ENCODE results near the gene PLA2G2C.

PLA2G2C gene

DNA sequence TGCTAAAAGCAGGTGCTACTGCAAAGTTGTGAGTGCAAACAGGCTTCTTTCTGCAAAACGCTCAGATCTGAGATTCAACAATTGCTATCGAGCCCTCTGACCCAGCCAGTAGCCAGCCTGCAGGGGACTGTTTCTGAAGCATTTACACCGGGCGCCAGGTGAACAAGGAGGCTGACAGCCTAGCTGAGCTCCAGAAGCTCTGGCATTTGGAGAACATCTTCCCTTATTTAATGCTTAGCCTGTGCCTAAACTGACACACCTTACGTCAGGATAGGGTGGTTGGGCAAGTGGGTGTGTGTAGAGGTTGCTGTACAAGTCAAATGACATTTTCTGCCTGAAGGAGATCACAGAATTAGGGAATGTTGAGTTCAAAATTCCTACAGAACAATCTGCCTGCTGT, 15.8 kb upstream of the PLA2G2C start:
- H3K27me3 ChIP-seq (ENCODE audit: low read depth, low read length), result no peaks in the 10 kb centered on the region
- no peaks in the 10 kb centered on the region for H3K36me3 ChIP-seq (ENCODE audit: control insufficient read depth in 1 of 2, insufficient read depth in 2 of 2, low read length in 2 of 2)
- H3K4me3 ChIP-seq (ENCODE audit: low read depth in 1 of 2, low read length in 2 of 2), result no peak overlapping the region
- H3K27ac ChIP-seq (ENCODE audit: low read length), result no peak overlapping the region
- no peaks in the 10 kb centered on the region for H3K9me3 ChIP-seq (ENCODE audit: control insufficient read depth in 1 of 2, low read length in 2 of 2)
- no peaks in the 10 kb centered on the region for H3K4me1 ChIP-seq (ENCODE audit: control insufficient read depth in 1 of 2, insufficient read depth in 2 of 2, low read length in 2 of 2)

GRCh38 chr1:20200966-20201365, 14.6 kb upstream of the PLA2G2C start:
- Histone ChIP-seq H3K36me3 (ENCODE audit: control insufficient read depth in 1 of 2, insufficient read depth in 2 of 2, low read length in 2 of 2) (no peaks in the 10 kb centered on the region), H3K4me1 (ENCODE audit: control insufficient read depth in 1 of 2, insufficient read depth in 2 of 2, low read length in 2 of 2) (no peaks in the 10 kb centered on the region), H3K9me3 (ENCODE audit: control insufficient read depth in 1 of 2, low read length in 2 of 2) (no peaks in the 10 kb centered on the region), H3K27ac (ENCODE audit: low read length) (no peak overlapping the region), H3K4me3 (ENCODE audit: low read depth in 1 of 2, low read length in 2 of 2) (no peak overlapping the region), H3K27me3 (ENCODE audit: low read depth, low read length) (no peaks in the 10 kb centered on the region)

DNA sequence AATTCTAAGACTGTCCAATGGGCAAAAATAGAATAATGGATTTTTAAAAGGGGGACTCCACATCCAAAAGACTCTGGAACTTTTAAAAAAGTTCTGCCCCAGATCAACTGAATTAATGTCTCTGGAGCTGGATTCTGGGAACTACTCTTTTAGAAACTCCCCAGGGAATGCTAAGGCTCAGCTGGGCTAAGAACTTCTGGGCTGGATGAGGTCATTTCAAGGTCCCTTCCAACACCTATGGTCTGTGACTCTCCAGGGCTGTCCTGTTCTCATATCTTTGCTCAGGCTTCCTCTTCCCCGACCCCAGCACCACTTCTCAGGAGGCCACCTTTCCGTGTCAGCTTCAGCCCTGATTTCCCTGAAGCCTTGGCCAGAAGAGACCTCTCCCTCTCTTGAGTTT, 13.5 kb upstream of the PLA2G2C start:
- no peaks in the 10 kb centered on the region for H3K27me3 ChIP-seq (ENCODE audit: low read depth, low read length)

GRCh38 chr1:20199403-20199802, 13.1 kb upstream of the PLA2G2C start:
- no peaks in the 10 kb centered on the region for H3K9me3 ChIP-seq (ENCODE audit: control insufficient read depth in 1 of 2, low read length in 2 of 2)
- H3K36me3 ChIP-seq (ENCODE audit: control insufficient read depth in 1 of 2, insufficient read depth in 2 of 2, low read length in 2 of 2), result no peaks in the 10 kb centered on the region
- peaks cover 0 to 9% of the 10 kb centered on the region in 2 donors for H3K4me1 ChIP-seq (ENCODE audit: control insufficient read depth in 1 of 2, insufficient read depth in 2 of 2, low read length in 2 of 2)
- no peak overlapping the region for H3K4me3 ChIP-seq (ENCODE audit: low read depth in 1 of 2, low read length in 2 of 2)
- H3K27ac ChIP-seq (ENCODE audit: low read length), result no peak overlapping the region
- H3K27me3 ChIP-seq (ENCODE audit: low read depth, low read length), result no peaks in the 10 kb centered on the region

More for the DNA sequence above, 13.5 kb upstream of the PLA2G2C start:
- Histone ChIP-seq H3K27ac (ENCODE audit: low read length) (no peak overlapping the region), H3K9me3 (ENCODE audit: control insufficient read depth in 1 of 2, low read length in 2 of 2) (no peaks in the 10 kb centered on the region), H3K4me3 (ENCODE audit: low read depth in 1 of 2, low read length in 2 of 2) (no peak overlapping the region), H3K36me3 (ENCODE audit: control insufficient read depth in 1 of 2, insufficient read depth in 2 of 2, low read length in 2 of 2) (no peaks in the 10 kb centered on the region), H3K4me1 (ENCODE audit: control insufficient read depth in 1 of 2, insufficient read depth in 2 of 2, low read length in 2 of 2) (peaks cover 0 to 6% of the 10 kb centered on the region in 2 donors)

- H3K4me1 ChIP-seq (ENCODE audit: control insufficient read depth in 1 of 2, insufficient read depth in 2 of 2, low read length in 2 of 2), result peaks cover 0 to 12% of the 10 kb centered on the region in 2 donors
- H3K36me3 ChIP-seq (ENCODE audit: control insufficient read depth in 1 of 2, insufficient read depth in 2 of 2, low read length in 2 of 2), result no peaks in the 10 kb centered on the region
- no peaks in the 10 kb centered on the region for H3K27me3 ChIP-seq (ENCODE audit: low read depth, low read length)
- H3K4me3 ChIP-seq (ENCODE audit: low read depth in 1 of 2, low read length in 2 of 2), result no peak overlapping the region
- no peak overlapping the region for H3K27ac ChIP-seq (ENCODE audit: low read length)
- H3K9me3 ChIP-seq (ENCODE audit: control insufficient read depth in 1 of 2, low read length in 2 of 2), result no peaks in the 10 kb centered on the region
These were observed 12.6 kb upstream of the PLA2G2C start for GRCh38 chr1:20198918-20199317.

GRCh38 chr1:20198296-20198695, 12.0 kb upstream of the PLA2G2C start:
- no peaks in the 10 kb centered on the region for H3K36me3 ChIP-seq (ENCODE audit: control insufficient read depth in 1 of 2, insufficient read depth in 2 of 2, low read length in 2 of 2)
- H3K27ac ChIP-seq (ENCODE audit: low read length), result no peak overlapping the region
- H3K27me3 ChIP-seq (ENCODE audit: low read depth, low read length), result no peaks in the 10 kb centered on the region
- H3K4me3 ChIP-seq (ENCODE audit: low read depth in 1 of 2, low read length in 2 of 2), result no peak overlapping the region
- H3K4me1 ChIP-seq (ENCODE audit: control insufficient read depth in 1 of 2, insufficient read depth in 2 of 2, low read length in 2 of 2), result peaks cover 0 to 12% of the 10 kb centered on the region in 2 donors
- H3K9me3 ChIP-seq (ENCODE audit: control insufficient read depth in 1 of 2, low read length in 2 of 2), result no peaks in the 10 kb centered on the region

DNA sequence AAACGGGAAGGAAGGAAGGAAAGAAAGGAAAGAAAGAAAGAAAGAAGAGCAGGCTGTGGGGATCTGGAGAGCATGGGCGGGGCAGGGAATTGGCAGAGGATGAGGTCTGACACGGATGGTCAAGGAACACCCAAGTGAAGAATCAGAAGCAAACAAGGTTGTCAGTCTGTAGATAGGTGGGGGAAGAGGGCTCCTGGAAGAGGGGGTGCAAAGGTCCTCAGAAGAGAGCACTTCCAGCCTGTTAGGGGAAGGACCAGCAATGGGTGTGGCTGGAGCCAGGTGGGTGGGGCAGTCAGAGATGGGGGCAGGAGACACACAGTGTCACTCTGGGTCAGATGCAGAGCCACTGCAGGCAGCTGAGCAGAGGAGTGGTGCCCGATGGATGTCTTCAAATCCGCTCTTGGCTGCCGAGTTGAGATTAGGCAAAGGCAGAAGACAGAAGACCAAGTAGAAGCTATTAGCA, 11.0 kb upstream of the PLA2G2C start:
- no peak overlapping the region for H3K27ac ChIP-seq (ENCODE audit: low read length)
- H3K27me3 ChIP-seq (ENCODE audit: low read depth, low read length), result no peaks in the 10 kb centered on the region
- no peaks in the 10 kb centered on the region for H3K36me3 ChIP-seq (ENCODE audit: control insufficient read depth in 1 of 2, insufficient read depth in 2 of 2, low read length in 2 of 2)
- peaks cover 0 to 12% of the 10 kb centered on the region in 2 donors for H3K4me1 ChIP-seq (ENCODE audit: control insufficient read depth in 1 of 2, insufficient read depth in 2 of 2, low read length in 2 of 2)
- H3K9me3 ChIP-seq (ENCODE audit: control insufficient read depth in 1 of 2, low read length in 2 of 2), result no peaks in the 10 kb centered on the region
- no peak overlapping the region for H3K4me3 ChIP-seq (ENCODE audit: low read depth in 1 of 2, low read length in 2 of 2)

DNA sequence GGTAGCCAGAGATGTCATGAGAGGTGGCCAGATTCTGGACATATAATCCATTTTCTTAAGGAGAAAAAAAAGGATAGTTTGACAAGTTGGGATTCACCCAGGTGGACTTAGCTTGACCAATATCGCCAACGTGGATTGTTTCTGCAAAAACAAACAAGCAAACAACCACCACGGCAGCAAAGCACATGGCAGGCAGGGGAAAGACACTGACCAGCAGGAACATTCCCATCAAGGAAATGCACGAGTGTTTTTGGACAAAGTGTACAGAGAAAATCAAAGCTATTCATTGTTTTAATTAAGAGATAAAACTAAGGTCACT, 9.1 kb upstream of the PLA2G2C start:
- Histone ChIP-seq H3K36me3 (ENCODE audit: control insufficient read depth in 1 of 2, insufficient read depth in 2 of 2, low read length in 2 of 2) (peaks cover 0 to 6% of the 10 kb centered on the region in 2 donors), H3K4me1 (ENCODE audit: control insufficient read depth in 1 of 2, insufficient read depth in 2 of 2, low read length in 2 of 2) (peaks cover 3 to 12% of the 10 kb centered on the region in 2 donors), H3K4me3 (ENCODE audit: low read depth in 1 of 2, low read length in 2 of 2) (no peak overlapping the region), H3K27me3 (ENCODE audit: low read depth, low read length) (no peaks in the 10 kb centered on the region), H3K27ac (ENCODE audit: low read length) (no peak overlapping the region), H3K9me3 (ENCODE audit: control insufficient read depth in 1 of 2, low read length in 2 of 2) (no peaks in the 10 kb centered on the region)

DNA sequence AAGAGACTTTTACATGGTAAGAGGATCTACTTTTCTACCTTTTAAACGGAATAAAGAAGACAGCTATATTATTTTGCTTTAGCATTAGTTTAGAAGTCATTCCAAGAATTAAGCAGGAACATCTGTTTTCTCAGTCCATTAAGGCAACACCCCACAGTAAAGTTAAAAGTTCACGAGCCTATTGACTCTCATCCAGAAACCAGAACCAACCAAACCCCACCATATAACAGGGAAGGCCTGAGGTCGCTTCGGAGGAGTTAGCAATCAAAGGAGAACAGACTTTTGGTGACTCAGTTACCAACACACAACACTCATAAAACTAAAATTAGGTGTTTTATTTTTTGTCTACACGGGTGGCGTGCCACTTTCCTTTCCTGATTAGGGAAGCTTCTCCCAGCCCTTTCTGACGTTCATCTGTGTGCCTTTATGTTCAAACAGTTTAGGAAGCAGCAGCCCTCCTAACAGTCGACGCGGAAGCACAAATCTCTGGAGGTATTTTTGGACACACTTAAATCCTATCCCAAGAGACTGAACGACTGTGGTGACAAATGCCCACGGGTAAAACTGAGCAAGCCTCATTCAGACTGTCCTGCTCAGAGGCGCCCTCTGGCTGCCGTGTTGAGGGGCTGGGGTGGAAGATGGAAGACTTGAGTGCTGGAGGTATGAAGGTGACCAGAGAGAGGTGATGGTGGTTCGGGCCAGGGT, 8.6 kb upstream of the PLA2G2C start:
- Histone ChIP-seq H3K27ac (ENCODE audit: low read length) (no peak overlapping the region), H3K4me1 (ENCODE audit: control insufficient read depth in 1 of 2, insufficient read depth in 2 of 2, low read length in 2 of 2) (peaks cover 3 to 12% of the 10 kb centered on the region in 2 donors), H3K9me3 (ENCODE audit: control insufficient read depth in 1 of 2, low read length in 2 of 2) (no peaks in the 10 kb centered on the region), H3K36me3 (ENCODE audit: control insufficient read depth in 1 of 2, insufficient read depth in 2 of 2, low read length in 2 of 2) (peaks cover 0 to 6% of the 10 kb centered on the region in 2 donors), H3K27me3 (ENCODE audit: low read depth, low read length) (no peaks in the 10 kb centered on the region), H3K4me3 (ENCODE audit: low read depth in 1 of 2, low read length in 2 of 2) (no peak overlapping the region)

GRCh38 chr1:20194224-20194623, 7.9 kb upstream of the PLA2G2C start:
- H3K27ac ChIP-seq (ENCODE audit: low read length), result no peak overlapping the region
- peaks cover 6 to 12% of the 10 kb centered on the region in 2 donors for H3K4me1 ChIP-seq (ENCODE audit: control insufficient read depth in 1 of 2, insufficient read depth in 2 of 2, low read length in 2 of 2)

DNA sequence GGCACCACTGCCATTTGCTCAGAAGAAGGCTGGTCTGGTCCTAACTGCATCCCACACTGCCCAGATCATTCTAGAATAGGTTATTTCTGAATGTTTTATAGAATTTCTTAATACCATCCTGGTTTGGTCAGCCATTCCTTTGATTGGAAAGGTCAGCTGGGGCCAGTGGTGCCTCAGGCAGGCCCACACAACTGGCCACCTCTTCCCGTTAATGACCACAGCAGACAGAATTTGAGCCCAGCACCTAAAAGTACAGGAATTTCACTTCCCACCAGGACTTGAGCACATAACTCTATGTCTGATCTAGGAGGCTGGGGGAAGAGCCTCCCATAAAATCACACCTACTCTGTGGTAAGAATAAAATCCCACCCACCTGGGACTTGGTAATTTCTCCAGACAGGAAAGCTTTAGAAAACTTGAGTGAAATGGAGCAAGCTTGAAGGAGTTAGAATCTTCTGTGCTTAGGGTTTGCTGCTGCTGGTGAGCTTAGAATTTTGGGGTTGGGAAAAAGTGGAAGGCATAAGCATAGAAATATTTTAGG, 6.6 kb upstream of the PLA2G2C start:
- no peak overlapping the region for H3K27ac ChIP-seq (ENCODE audit: low read length)
- peaks cover 14 to 16% of the 10 kb centered on the region in 2 donors for H3K4me1 ChIP-seq (ENCODE audit: control insufficient read depth in 1 of 2, insufficient read depth in 2 of 2, low read length in 2 of 2)
- no peak overlapping the region for H3K4me3 ChIP-seq (ENCODE audit: low read depth in 1 of 2, low read length in 2 of 2)

More at GRCh38 chr1:20194224-20194623, 7.9 kb upstream of the PLA2G2C start:
- Histone ChIP-seq H3K9me3 (ENCODE audit: control insufficient read depth in 1 of 2, low read length in 2 of 2) (no peaks in the 10 kb centered on the region), H3K4me3 (ENCODE audit: low read depth in 1 of 2, low read length in 2 of 2) (no peak overlapping the region), H3K36me3 (ENCODE audit: control insufficient read depth in 1 of 2, insufficient read depth in 2 of 2, low read length in 2 of 2) (peaks cover 0 to 6% of the 10 kb centered on the region in 2 donors), H3K27me3 (ENCODE audit: low read depth, low read length) (no peaks in the 10 kb centered on the region)

GRCh38 chr1:20192364-20192763, 6.0 kb upstream of the PLA2G2C start:
- H3K4me3 ChIP-seq (ENCODE audit: low read depth in 1 of 2, low read length in 2 of 2), result no peak overlapping the region
- peaks cover 14 to 19% of the 10 kb centered on the region in 2 donors for H3K4me1 ChIP-seq (ENCODE audit: control insufficient read depth in 1 of 2, insufficient read depth in 2 of 2, low read length in 2 of 2)
- H3K9me3 ChIP-seq (ENCODE audit: control insufficient read depth in 1 of 2, low read length in 2 of 2), result no peaks in the 10 kb centered on the region
- peaks cover 0 to 6% of the 10 kb centered on the region in 2 donors for H3K36me3 ChIP-seq (ENCODE audit: control insufficient read depth in 1 of 2, insufficient read depth in 2 of 2, low read length in 2 of 2)
- no peaks in the 10 kb centered on the region for H3K27me3 ChIP-seq (ENCODE audit: low read depth, low read length)
- no peak overlapping the region for H3K27ac ChIP-seq (ENCODE audit: low read length)

More for the DNA sequence above, 6.6 kb upstream of the PLA2G2C start:
- Histone ChIP-seq H3K9me3 (ENCODE audit: control insufficient read depth in 1 of 2, low read length in 2 of 2) (no peaks in the 10 kb centered on the region), H3K27me3 (ENCODE audit: low read depth, low read length) (no peaks in the 10 kb centered on the region), H3K36me3 (ENCODE audit: control insufficient read depth in 1 of 2, insufficient read depth in 2 of 2, low read length in 2 of 2) (peaks cover 0 to 6% of the 10 kb centered on the region in 2 donors)

Measured in muscle layer of duodenum (tissue), 2 donors.